ENCODE measurements around the gene RARA. TPM values are rescaled to one million over a fixed set of nuclear protein-coding genes. Genes with fewer than 3 reads are reported as not detected.

The RARA gene
- total and polyA plus RNA-seq, 12 donors = 4.7 to 58.2 (median 33.0) TPM

DNA sequence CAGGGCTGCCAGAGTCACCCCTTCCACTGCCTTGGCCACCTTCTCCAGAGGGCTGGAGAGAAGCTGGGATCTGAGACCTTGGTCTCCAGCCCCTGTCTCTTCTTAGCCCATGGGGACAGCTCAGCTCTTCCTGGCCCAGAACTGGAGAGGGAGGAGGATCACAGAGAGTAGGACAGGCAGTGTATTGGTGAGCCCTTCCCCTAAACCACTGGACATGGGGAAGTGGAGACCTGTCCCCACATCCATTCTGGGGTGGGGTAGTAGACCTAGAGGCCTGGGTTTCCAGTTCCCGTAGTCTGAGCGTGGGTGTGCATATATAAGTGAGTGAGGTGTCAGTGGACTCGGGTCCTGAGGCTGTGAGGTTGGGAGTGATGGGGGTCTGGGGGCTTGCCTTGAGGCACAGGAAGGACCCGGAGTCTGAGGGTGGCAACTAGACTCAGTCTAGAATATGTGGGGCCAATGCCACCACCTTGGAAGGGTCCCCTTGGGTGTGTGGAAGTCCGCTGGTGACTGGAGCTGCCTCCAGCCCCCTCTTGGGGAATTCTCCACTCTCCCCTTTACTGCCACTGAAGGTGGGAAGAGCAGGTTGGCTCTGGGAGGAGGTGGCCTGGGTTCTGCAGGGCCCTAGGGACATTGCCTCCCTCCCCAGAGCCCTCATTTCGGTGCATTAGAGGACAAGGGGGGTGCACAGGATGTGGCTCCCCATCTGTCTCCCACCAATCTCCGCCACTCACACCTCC is 35.6 kb downstream of the RARA start:
- intact Hi-C loops (cut with DNase I) = no loop called here
- H3K4me1 ChIP-seq (replicated peaks in 1 of 2) = peaks cover 54 to 71% of the 10 kb centered on the region in 2 donors
- H3K9me3 ChIP-seq (replicated peaks in 1 of 3) = no peaks in the 10 kb centered on the region
- peaks cover 0 to 9% of the 10 kb centered on the region in 2 donors for H3K36me3 ChIP-seq (replicated peaks in 1 of 2)
- 42 to 53% (median 45%) methylated on average over 3 to 7 of the region's 7 CpGs for WGBS, 4 donors
- H3K4me3 ChIP-seq = peak overlapping the region in 2 of 4 donors; percentile 45 to 93
- peak in 2 of 7 donors; percentile 17 to 57 for DNase-seq
- H3K27me3 ChIP-seq = no peaks in the 10 kb centered on the region
- no peak for TF ChIP-seq POLR2A (IDR thresholded peaks at IDR 0.05)
- TF ChIP-seq, protein P1, sequence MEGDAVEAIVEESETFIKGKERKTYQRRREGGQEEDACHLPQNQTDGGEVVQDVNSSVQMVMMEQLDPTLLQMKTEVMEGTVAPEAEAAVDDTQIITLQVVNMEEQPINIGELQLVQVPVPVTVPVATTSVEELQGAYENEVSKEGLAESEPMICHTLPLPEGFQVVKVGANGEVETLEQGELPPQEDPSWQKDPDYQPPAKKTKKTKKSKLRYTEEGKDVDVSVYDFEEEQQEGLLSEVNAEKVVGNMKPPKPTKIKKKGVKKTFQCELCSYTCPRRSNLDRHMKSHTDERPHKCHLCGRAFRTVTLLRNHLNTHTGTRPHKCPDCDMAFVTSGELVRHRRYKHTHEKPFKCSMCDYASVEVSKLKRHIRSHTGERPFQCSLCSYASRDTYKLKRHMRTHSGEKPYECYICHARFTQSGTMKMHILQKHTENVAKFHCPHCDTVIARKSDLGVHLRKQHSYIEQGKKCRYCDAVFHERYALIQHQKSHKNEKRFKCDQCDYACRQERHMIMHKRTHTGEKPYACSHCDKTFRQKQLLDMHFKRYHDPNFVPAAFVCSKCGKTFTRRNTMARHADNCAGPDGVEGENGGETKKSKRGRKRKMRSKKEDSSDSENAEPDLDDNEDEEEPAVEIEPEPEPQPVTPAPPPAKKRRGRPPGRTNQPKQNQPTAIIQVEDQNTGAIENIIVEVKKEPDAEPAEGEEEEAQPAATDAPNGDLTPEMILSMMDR (IDR thresholded peaks at IDR 0.05) = no peak
- peak overlapping the region in 4 of 5 donors; percentile 66 to 100 (median 90) for H3K27ac ChIP-seq

DNA sequence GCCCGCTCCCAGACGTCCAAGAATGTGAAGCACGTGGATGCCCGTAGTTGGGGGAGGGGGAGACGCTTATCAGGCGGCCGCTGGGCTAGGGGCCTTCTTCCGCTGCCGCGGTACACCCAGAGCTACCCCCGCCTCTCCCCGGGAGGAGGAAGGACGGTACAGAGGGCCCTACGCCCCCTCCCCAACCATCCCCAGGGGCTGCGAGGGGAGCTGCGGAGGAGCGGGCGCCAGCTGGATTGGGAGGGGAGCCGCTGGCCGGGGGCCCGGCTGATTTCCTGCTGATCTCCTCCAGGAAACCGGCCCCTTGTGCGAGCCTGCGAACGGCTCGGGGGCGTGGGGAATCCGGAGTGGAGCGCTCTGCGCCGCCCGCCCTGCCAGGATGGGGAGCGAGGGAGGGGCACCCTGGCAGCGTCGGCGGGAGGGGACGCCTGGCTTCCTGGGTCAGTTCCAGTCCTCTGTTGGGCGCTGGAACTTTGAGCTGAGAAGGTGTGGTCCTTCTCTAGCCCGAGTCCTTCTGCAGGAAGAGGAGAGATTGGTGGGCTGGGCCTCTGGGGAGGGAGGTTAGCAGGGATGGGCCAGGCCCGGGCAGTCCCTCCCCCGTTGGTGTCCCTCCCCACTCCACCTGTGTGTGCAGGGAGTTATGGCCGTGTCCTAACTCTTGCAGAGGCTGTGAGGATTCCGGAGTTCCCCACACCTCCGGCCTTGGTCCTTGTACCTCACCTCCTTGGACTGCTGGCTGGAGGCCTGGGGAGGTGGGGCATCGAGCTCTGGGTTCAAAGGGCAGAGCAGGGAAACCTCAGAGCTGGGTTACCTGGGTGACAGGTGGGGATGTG is 36.4 kb downstream of the RARA start:
- Histone ChIP-seq H3K4me3 (peak overlapping the region in 2 of 4 donors; percentile 45 to 93), H3K27me3 (no peaks in the 10 kb centered on the region), H3K4me1 (replicated peaks in 1 of 2) (peaks cover 53 to 71% of the 10 kb centered on the region in 2 donors), H3K9me3 (replicated peaks in 1 of 3) (no peaks in the 10 kb centered on the region), H3K27ac (peak overlapping the region in 4 of 5 donors; percentile 66 to 100 (median 90)), H3K36me3 (replicated peaks in 1 of 2) (peaks cover 0 to 9% of the 10 kb centered on the region in 2 donors)
- intact Hi-C loops (cut with DNase I) = no loop called here
- peak in 6 of 7 donors; percentile 61 to 79 (median 74) for DNase-seq
- TF ChIP-seq POLR2A (IDR thresholded peaks at IDR 0.05) = peak in 1 of 2 donors; percentile 15
- TF ChIP-seq, protein P1 (IDR thresholded peaks at IDR 0.05) = no peak
- 1 to 4% (median 3%) methylated on average over 17 to 45 of the region's 45 CpGs for WGBS, 4 donors

DNA sequence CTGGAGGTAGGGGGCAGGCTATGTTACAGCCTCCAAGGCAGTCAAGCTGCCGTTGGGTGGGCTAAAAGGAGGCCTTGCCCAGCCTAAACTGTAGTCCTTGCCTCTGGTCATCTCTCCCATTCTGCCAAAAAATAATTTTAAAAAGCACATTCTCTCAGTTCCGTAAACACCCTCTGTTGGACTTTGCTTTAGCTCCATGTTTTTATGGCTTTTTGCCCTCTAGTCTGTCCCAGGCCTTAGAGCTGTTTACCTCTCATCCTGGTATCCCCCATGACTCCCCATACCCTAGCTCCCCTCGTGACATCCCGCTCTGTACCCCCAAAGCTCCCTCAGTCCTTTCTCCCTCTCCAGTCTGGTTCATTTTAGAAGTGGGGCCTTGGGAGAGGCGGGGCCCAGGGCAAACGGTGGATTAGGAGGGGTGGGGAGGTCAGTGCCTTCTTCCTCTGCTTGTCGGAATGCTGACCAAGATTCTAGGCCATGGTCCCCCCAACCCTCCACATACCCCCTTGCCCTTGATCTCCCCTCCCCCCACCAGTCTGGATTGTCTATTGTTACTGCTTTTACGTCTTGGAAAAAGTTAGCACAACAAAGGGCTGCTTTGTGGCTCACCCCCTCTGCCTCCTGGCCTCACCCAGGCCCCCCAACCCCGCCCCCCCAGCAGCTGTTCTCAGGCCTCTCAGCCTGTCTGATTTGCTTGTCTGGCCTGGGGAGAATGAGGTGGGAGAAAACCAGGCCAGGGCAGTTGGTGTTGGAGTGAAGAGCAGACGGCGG is 37.2 kb downstream of the RARA start:
- peaks cover 50 to 65% of the 10 kb centered on the region in 2 donors for H3K4me1 ChIP-seq (replicated peaks in 1 of 2)

More for the DNA sequence above, 37.2 kb downstream of the RARA start:
- peaks cover 0 to 9% of the 10 kb centered on the region in 2 donors for H3K36me3 ChIP-seq (replicated peaks in 1 of 2)
- intact Hi-C loops (cut with DNase I) = no loop called here
- 50 to 59% (median 54%) methylated on average over 11 of the region's 11 CpGs for WGBS, 4 donors
- H3K4me3 ChIP-seq = peak overlapping the region in 2 of 4 donors; percentile 45 to 93
- no peaks in the 10 kb centered on the region for H3K9me3 ChIP-seq (replicated peaks in 1 of 3)
- H3K27me3 ChIP-seq = no peaks in the 10 kb centered on the region
- no peak for DNase-seq
- no peak for TF ChIP-seq POLR2A (IDR thresholded peaks at IDR 0.05)
- TF ChIP-seq, protein P1 (IDR thresholded peaks at IDR 0.05) = no peak
- H3K27ac ChIP-seq = peak overlapping the region in 4 of 5 donors; percentile 66 to 100 (median 90)
